H1 (cell line): ENCODE measurements around the gene VSX1. TPM values are rescaled to one million over a fixed set of nuclear protein-coding genes. Genes with fewer than 3 reads are reported as not detected.
A peak's percentile ranks its signal among the peaks of the same experiment; 100 is the strongest.

ENCODE experiments used
- CTCF ChIA-PET: fragments of 300-600 bp; sonication (Branson Sonifier 250); formaldehyde crosslinking; loops from one replicate; lab custom pipeline; 2021; ENCODE audit not compliant: partially characterized antibody; lab: Charles Lee
- POLR2A ChIA-PET: fragments of 300-600 bp; sonication (Branson Sonifier 250); formaldehyde crosslinking; loops from one replicate; lab custom pipeline; 2021; ENCODE audit warnings: inconsistent platforms; ENCODE audit not compliant: partially characterized antibody; lab: Charles Lee
- DNase-seq, 2 experiments: peaks; one replicate each; pipeline versions ENCODE4 v3.0.0 to v3.0.0-alpha.2; 2010 to 2022; ENCODE audit warnings: low spot score in 2 of 2, low read depth in 1 of 2, mixed read lengths in 1 of 2
- FAIRE-seq: peaks from 2 replicates; lab custom pipeline; 2011; peaks lifted over from hg19 to GRCh38; lab: Jason Lieb, UNC
- H2AFZ ChIP-seq: 2 replicates; pipeline ENCODE4 v1.8.1; 2012; ENCODE audit warnings: low read length, inconsistent platforms
- H2AK5ac ChIP-seq: 2 replicates; pipeline ENCODE4 v1.6.1; 2013; ENCODE audit warnings: low read depth, low read length
- H2BK120ac ChIP-seq: replicated peaks from 2 replicates; pipeline ENCODE3; 2013; ENCODE audit warnings: low read depth, low read length, inconsistent platforms
- H2BK12ac ChIP-seq: 2 replicates; pipeline ENCODE4 v1.6.1; 2013; ENCODE audit warnings: low read depth, low read length
- H2BK15ac ChIP-seq: 2 replicates; pipeline ENCODE4 v1.6.1; 2013; ENCODE audit warnings: low read length
- H2BK20ac ChIP-seq: 2 replicates; pipeline ENCODE4 v1.6.1; 2013; ENCODE audit warnings: low read length
- H2BK5ac ChIP-seq: 2 replicates; pipeline ENCODE4 v1.6.1; 2013; ENCODE audit warnings: low read depth, low read length
- H3K14ac ChIP-seq: 2 replicates; pipeline ENCODE4 v1.6.1; 2013; ENCODE audit warnings: inconsistent platforms; ENCODE audit not compliant: insufficient read length
- H3K18ac ChIP-seq: 2 replicates; pipeline ENCODE4 v1.6.1; 2013; ENCODE audit warnings: low read length; ENCODE audit errors: extremely low read depth
- H3K23ac ChIP-seq: 2 replicates; pipeline ENCODE4 v1.6.1; 2013; ENCODE audit warnings: inconsistent platforms; ENCODE audit not compliant: insufficient read length
- H3K23me2 ChIP-seq: 2 replicates; pipeline ENCODE4 v1.6.1; 2013; ENCODE audit warnings: low read depth, low read length
- H3K27ac ChIP-seq: 2 replicates; pipeline ENCODE4 v1.6.1; 2011; ENCODE audit warnings: low read depth, low read length, inconsistent platforms
- H3K27me3 ChIP-seq, 4 experiments: replicated peaks in 1 of 4; 1 replicate in 1 of 4; 2 replicates in 3 of 4; pipeline versions ENCODE4 v1.6.1 to v1.8.1; 2011 to 2013; ENCODE audit warnings: low read length in 3 of 4, mild to moderate bottlenecking in 3 of 4, inconsistent platforms in 2 of 4, mixed read lengths in 2 of 4, moderate library complexity in 1 of 4; ENCODE audit not compliant: control insufficient read depth in 3 of 4, insufficient read depth in 3 of 4; ENCODE audit errors: extremely low read depth in 1 of 4
- H3K36me3 ChIP-seq, 4 experiments: 2 replicates each; pipeline versions ENCODE4 v1.6.1 to v1.8.1; 2011 to 2013; ENCODE audit warnings: mild to moderate bottlenecking in 4 of 4, low read length in 3 of 4, moderate library complexity in 2 of 4, control low read depth in 1 of 4, inconsistent platforms in 1 of 4; ENCODE audit not compliant: insufficient read depth in 4 of 4, control insufficient read depth in 2 of 4
- H3K4ac ChIP-seq: replicated peaks from 2 replicates; pipeline ENCODE3; 2013; ENCODE audit warnings: low read length, low read depth, mixed read lengths, inconsistent platforms; ENCODE audit not compliant: insufficient read length
- H3K4me1 ChIP-seq, 4 experiments: replicated peaks in 1 of 4; 1 replicate in 1 of 4; 2 replicates in 3 of 4; pipeline versions ENCODE4 v1.6.1 to v1.8.1; 2011 to 2013; ENCODE audit warnings: low read length in 3 of 4, inconsistent platforms in 2 of 4, mixed read lengths in 1 of 4; ENCODE audit not compliant: insufficient read depth in 4 of 4, control insufficient read depth in 3 of 4
- H3K4me2 ChIP-seq, 2 experiments: 2 replicates each; pipeline versions ENCODE4 v1.6.1 to v1.8.1; 2011 to 2013; ENCODE audit warnings: low read depth in 2 of 2, low read length in 2 of 2, control low read depth in 1 of 2, inconsistent platforms in 1 of 2, mild to moderate bottlenecking in 1 of 2; ENCODE audit not compliant: insufficient read depth in 1 of 2
- H3K4me3 ChIP-seq, 4 experiments: fragments of 200-600, 300-600 bp in 1 of 4; sonication (generic), shearing (Covaris generic), sonication (Bioruptor Twin) in 1 of 4; 2 replicates each; pipeline versions ENCODE4 v1.5.1 to v1.8.1; 2011 to 2016; ENCODE audit warnings: low read length in 4 of 4, low read depth in 3 of 4, control low read depth in 2 of 4, inconsistent platforms in 2 of 4, mild to moderate bottlenecking in 2 of 4, mixed read lengths in 1 of 4, moderate library complexity in 1 of 4; ENCODE audit not compliant: insufficient read depth in 2 of 4; ENCODE audit errors: extremely low read depth in 1 of 4
- H3K56ac ChIP-seq: replicated peaks from 2 replicates; pipeline ENCODE3; 2013; ENCODE audit warnings: low read depth, mild to moderate bottlenecking, mixed read lengths, low read length, inconsistent platforms; ENCODE audit not compliant: insufficient read length
- H3K79me1 ChIP-seq: 2 replicates; pipeline ENCODE4 v1.6.1; 2013; ENCODE audit warnings: low read depth, low read length, control low read depth
- H3K79me2 ChIP-seq, 2 experiments: 2 replicates each; pipeline versions ENCODE4 v1.6.1 to v1.8.1; 2012 to 2013; ENCODE audit warnings: low read length in 2 of 2, mild to moderate bottlenecking in 2 of 2, inconsistent platforms in 1 of 2; ENCODE audit not compliant: insufficient read depth in 2 of 2, control insufficient read depth in 1 of 2
- H3K9ac ChIP-seq, 4 experiments: replicated peaks in 1 of 4; 1 replicate in 1 of 4; 2 replicates in 3 of 4; pipeline versions ENCODE4 v1.6.1 to v1.8.1; 2011 to 2013; ENCODE audit warnings: low read depth in 3 of 4, low read length in 3 of 4, control low read depth in 2 of 4, mild to moderate bottlenecking in 2 of 4, moderate library complexity in 2 of 4, inconsistent platforms in 1 of 4; ENCODE audit errors: extremely low read depth in 1 of 4
- H3K9me3 ChIP-seq, 2 experiments: 2 replicates each; pipeline versions ENCODE4 v1.6.1 to v1.8.1; 2012 to 2013; ENCODE audit warnings: mild to moderate bottlenecking in 2 of 2, moderate library complexity in 2 of 2, control low read depth in 1 of 2, inconsistent platforms in 1 of 2, low read depth in 1 of 2, low read length in 1 of 2, mixed read lengths in 1 of 2; ENCODE audit not compliant: insufficient read depth in 2 of 2
- H4K20me1 ChIP-seq, 2 experiments: replicated peaks in 1 of 2; 2 replicates each; pipeline versions ENCODE3 to v1.8.1; 2011 to 2013; ENCODE audit warnings: inconsistent platforms in 2 of 2, low read length in 2 of 2, mild to moderate bottlenecking in 1 of 2; ENCODE audit not compliant: insufficient read depth in 2 of 2, control insufficient read depth in 1 of 2
- H4K5ac ChIP-seq: 2 replicates; pipeline ENCODE4 v1.6.1; 2013; ENCODE audit warnings: low read length, low read depth, mixed read lengths, inconsistent platforms; ENCODE audit not compliant: insufficient read length
- H4K8ac ChIP-seq: 2 replicates; pipeline ENCODE4 v1.8.0; 2013; ENCODE audit warnings: mild to moderate bottlenecking, moderate library complexity, low read length, inconsistent platforms; ENCODE audit not compliant: insufficient read depth; ENCODE audit errors: extremely low read depth
- H4K91ac ChIP-seq: replicated peaks from 2 replicates; pipeline ENCODE3; 2013; ENCODE audit warnings: low read length, mixed read lengths, inconsistent platforms; ENCODE audit not compliant: insufficient read length
- E2F6 ChIP-seq: IDR thresholded peaks from 2 replicates; pipeline ENCODE4 v1.6.1; 2012; ENCODE audit warnings: inconsistent platforms
- HDAC6 ChIP-seq: IDR thresholded peaks from one replicate; pipeline ENCODE4 v1.7.1; 2012; ENCODE audit warnings: low read depth, mild to moderate bottlenecking, inconsistent platforms, low read length, moderate library complexity
- KDM4A ChIP-seq: IDR thresholded peaks from one replicate; pipeline ENCODE4 v1.7.1; 2012; ENCODE audit warnings: low read depth, mild to moderate bottlenecking, moderate library complexity, low read length, inconsistent platforms; ENCODE audit not compliant: severe bottlenecking
- MAX ChIP-seq: IDR thresholded peaks from 2 replicates; pipeline ENCODE4 v1.6.1; 2012; ENCODE audit warnings: inconsistent platforms
- NRF1 ChIP-seq: IDR thresholded peaks from 2 replicates; pipeline ENCODE4 v1.6.1; 2011; ENCODE audit warnings: mild to moderate bottlenecking, low read depth, low read length, improper control_type of control experiment
- SUZ12 ChIP-seq: fragments of 200-600 bp; sonication (generic); IDR thresholded peaks from 2 replicates; pipeline ENCODE4 v1.6.1; 2012; ENCODE audit warnings: mild to moderate bottlenecking, inconsistent platforms, low read length, moderate library complexity, mixed read lengths
- YY1 ChIP-seq: IDR thresholded peaks from 2 replicates; pipeline ENCODE4 v1.6.1; 2011; ENCODE audit warnings: low read depth, mild to moderate bottlenecking, low read length
- WGBS, 2 experiments: shearing (Covaris generic) in 1 of 2; methylation state at CpG; one replicate each; pipeline versions ENCODE4 v1.1.6 to v1.1.7; 2013 to 2015; ENCODE audit warnings: low lambda C conversion rate in 2 of 2, mixed read lengths in 2 of 2, inconsistent platforms in 1 of 2, low coverage in 1 of 2, missing lambda C conversion rate in 1 of 2; ENCODE audit not compliant: insufficient replicate concordance in 2 of 2, insufficient coverage in 1 of 2, insufficient read length in 1 of 2; ENCODE audit errors: extremely low coverage in 1 of 2, missing lambda C conversion rate in 1 of 2; 5-methylcytosine and 5-hydroxymethylcytosine counted together
- polyA plus RNA-seq, 7 experiments: library from polyadenylated mRNA; depleted of rRNA in 3 of 7; stranded (reverse) in 5 of 7; unstranded in 2 of 7; fragments of >200 nt in 5 of 7; fragments of 200-250 nt in 2 of 7; gene quantifications; 1 replicate in 5 of 7; 2 replicates in 1 of 7; 4 replicates in 1 of 7; pipeline versions ENCODE4 v1.2.1 to v1.2.3, GENCODE V29; 2011 to 2013; ENCODE audit warnings: missing spikeins in 2 of 7, mixed read lengths in 2 of 7
- total RNA-seq: library from RNA; stranded (reverse); fragmentation: NEBNext Ultra II Directional; extraction: Animal tissue kit (Norgen Biotek cat#: 25700); gene quantifications from 2 replicates; pipeline ENCODE4 v1.2.1, GENCODE V29; 2021

Gene VSX1
- total and polyA plus RNA-seq, 2 of the 8 experiments (the other 6 are each of a cell fraction or from before 2014, with no cell fraction given), result 0.14 TPM; not detected in 1

- peaks cover 0 to 3% (median 0%) of the 10 kb centered on the region in 4 experiments; a peak in 2 of 7 replicates for H3K4me1 ChIP-seq
- no peak overlapping the region for H3K56ac ChIP-seq
- no peak overlapping the region for H4K91ac ChIP-seq
- TF ChIP-seq NRF1 (no peak), MAX (peak; percentile 22; the same call in 1 of the 2 replicates), SUZ12 (peak; percentile 51; the same call in 1 of the 2 replicates), YY1 (peak; percentile 63; the same call in 1 of the 2 replicates), KDM4A (peak; percentile 75), E2F6 (peak; percentile 55), HDAC6 (no peak)
- TF ChIP-seq, all 59 proteins: peak for 5
- Histone ChIP-seq H3K23me2 (peaks cover 7% of the 10 kb centered on the region; the same call in 1 of the 2 replicates), H4K20me1 (no peaks in the 10 kb centered on the region), H2BK20ac (no peak overlapping the region), H3K4me3 (peak overlapping the region; percentile 15 to 51 (median 24); a peak in 7 of 8 replicates), H3K9ac (no peak overlapping the region), H4K5ac (no peak overlapping the region), H3K27ac (no peak overlapping the region), H3K18ac (no peak overlapping the region), H3K23ac (no peak overlapping the region), H4K8ac (no peak overlapping the region), H3K4ac (no peak overlapping the region), H2AFZ (no peak overlapping the region), H3K14ac (no peak overlapping the region), H2AK5ac (no peak overlapping the region), H2BK5ac (no peak overlapping the region), H2BK120ac (no peak overlapping the region), H3K27me3 (peaks cover 29 to 60% (median 55%) of the 10 kb centered on the region in 4 experiments), H3K79me1 (no peaks in the 10 kb centered on the region), H3K9me3 (no peaks in the 10 kb centered on the region), H3K4me2 (peak overlapping the region; percentile 70 to 82), H2BK12ac (no peak overlapping the region), H3K36me3 (no peaks in the 10 kb centered on the region; a peak in 1 of 8 replicates), H2BK15ac (no peak overlapping the region), H3K79me2 (no peaks in the 10 kb centered on the region)
- WGBS, 2 experiments, result 10% methylated on average over 38 of the region's 38 CpGs; no CpG with 5 or more reads in 1 of the 2 experiments
- POLR2A ChIA-PET, result interaction anchor here (1.3 kb wide), 1 partner anchor 117 kb away, joined by 3 read pairs; the partner anchor contains the start of gene ENTPD6
- DNase-seq (peak in 1 of 2 experiments; percentile 47), FAIRE-seq (no peak)
- CTCF ChIA-PET, result interaction anchor here (0.6 to 2.8 kb wide), 15 partner anchors 9 to 162 kb away, joined by 3 to 10 read pairs (median 3); no protein-coding TSS in a partner anchor
These were observed 4.3 kb downstream of the VSX1 start for GRCh38 chr20:25077610-25078169.
